Measurements from ENCODE around the gene FSD2.

DNA sequence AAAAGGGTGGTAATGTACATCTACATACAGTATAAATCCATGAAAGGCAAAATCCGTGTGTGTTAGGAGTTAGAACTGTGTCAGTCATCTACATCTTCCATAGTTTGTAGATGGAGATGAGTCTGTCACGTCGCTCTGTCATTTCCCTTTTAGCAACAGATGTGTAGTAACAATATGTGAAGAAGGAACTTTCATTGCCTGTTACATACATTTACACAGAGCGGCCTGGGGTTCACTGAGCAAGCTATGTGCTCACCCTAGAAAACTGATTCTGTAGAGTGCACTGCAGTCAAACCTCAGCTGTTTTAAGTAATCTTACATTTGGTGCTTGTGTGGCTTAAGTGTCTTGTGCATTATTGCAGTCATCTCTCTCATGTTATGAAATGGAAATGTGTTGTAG, 54.6 kb downstream of the FSD2 start:
- TF ChIP-seq, protein P1, sequence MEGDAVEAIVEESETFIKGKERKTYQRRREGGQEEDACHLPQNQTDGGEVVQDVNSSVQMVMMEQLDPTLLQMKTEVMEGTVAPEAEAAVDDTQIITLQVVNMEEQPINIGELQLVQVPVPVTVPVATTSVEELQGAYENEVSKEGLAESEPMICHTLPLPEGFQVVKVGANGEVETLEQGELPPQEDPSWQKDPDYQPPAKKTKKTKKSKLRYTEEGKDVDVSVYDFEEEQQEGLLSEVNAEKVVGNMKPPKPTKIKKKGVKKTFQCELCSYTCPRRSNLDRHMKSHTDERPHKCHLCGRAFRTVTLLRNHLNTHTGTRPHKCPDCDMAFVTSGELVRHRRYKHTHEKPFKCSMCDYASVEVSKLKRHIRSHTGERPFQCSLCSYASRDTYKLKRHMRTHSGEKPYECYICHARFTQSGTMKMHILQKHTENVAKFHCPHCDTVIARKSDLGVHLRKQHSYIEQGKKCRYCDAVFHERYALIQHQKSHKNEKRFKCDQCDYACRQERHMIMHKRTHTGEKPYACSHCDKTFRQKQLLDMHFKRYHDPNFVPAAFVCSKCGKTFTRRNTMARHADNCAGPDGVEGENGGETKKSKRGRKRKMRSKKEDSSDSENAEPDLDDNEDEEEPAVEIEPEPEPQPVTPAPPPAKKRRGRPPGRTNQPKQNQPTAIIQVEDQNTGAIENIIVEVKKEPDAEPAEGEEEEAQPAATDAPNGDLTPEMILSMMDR (IDR thresholded peaks at IDR 0.05; ENCODE audit: low read depth, low read length) = no peak
- no peak for TF ChIP-seq EZH2phosphoT487 (IDR thresholded peaks at IDR 0.05; ENCODE audit: low read depth)
